Activated T-cell treated with anti-CD3 and anti-CD28 coated beads for 48 hours (primary cell): ENCODE data around the gene ACER1.
A peak's percentile ranks its signal among the peaks of the same experiment; 100 is the strongest.
"Not testable (repeated sequence)": the region's sequence is repeated elsewhere in the genome, so short reads cannot be mapped to it uniquely, and the experiment has no call there.

Source experiments
- DNase-seq: peaks from one replicate; pipeline ENCODE4 v3.0.0-alpha.2; 2020; ENCODE audit warnings: low read depth

Gene ACER1

DNA sequence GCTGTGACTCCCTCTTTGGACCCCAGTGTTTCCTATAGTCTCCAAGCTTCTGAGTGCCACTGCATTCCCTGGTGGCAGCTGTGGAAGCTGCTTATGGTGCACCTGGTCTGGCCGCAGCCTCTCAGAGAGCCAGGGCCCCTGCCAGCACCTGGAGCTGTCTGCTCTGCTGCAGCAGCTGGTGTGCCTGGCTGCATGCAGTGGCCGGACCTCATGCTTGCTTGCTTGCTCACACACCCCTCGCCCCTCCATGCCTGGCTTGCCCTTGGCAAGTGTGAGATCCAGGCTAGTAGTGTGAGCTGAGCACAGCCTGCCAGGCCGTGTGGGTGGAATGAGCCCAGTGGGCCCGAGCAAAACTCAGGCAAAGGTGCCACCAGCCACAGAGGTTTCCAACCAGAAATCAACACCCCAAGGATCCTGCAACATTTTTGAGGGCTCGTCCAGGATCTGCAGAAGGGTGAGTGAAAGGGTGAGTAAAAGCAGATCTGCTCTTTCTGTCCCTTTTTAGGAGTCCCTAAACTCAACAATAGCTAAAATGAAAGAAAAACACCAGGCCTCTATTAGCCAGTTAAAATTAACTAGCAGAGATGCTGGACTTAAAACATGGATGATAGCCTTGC is 46.0 kb downstream of the ACER1 start:
- DNase-seq: no peak

GRCh38 chr19:6286676-6287075 is 46.7 kb downstream of the ACER1 start:
- no peak for DNase-seq

- DNase-seq: not testable (repeated sequence)
Measured at GRCh38 chr19:6282393-6282792, 51.0 kb downstream of the ACER1 start.

GRCh38 chr19:6279931-6280591 is 53.4 kb downstream of the ACER1 start, which contains the start of gene MLLT1:
Gene MLLT1 (minus strand): TSS chr19:6279975. CDS start chr19:6279784, 191 bp downstream.
- DNase-seq: peak; percentile 97

DNA sequence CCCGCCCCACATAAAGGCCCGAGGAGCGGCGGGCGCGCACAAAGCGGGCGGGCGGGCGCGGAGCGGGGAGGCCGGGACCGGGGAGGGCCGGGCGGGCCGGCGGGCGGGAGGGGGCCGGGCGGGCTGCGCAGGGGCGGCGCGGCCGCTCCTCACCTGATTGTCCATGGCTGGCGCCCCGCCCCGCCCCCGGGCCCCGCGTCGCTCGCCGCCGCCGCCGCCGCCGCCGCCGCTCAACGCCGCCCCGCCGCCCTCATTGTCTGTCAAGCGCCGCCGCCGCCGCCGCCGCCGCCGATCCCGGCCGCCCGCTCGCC is 53.8 kb downstream of the ACER1 start:
- DNase-seq: no peak

- peak; percentile 6 for DNase-seq
Measured at GRCh38 chr19:6278740-6279619, 54.4 kb downstream of the ACER1 start.

DNA sequence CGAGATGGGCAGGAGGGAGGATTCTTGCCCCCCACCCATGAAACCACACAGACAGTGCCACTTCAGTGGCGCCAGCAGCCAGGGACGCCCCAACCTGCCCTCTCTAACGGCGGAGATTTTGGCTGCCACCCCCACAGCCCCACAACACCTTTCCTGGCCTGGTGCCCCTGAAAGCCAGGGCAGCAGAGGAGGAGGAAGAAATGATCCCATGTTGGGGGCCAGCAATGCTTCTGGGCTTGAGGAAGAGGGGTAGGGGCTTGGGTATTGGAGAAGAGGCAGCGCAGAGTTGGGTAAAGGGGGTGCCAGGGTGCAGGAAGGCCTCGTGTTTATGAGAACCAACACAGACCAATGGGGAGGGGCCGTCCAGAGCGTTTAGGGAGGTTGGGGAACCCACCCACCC is 55.4 kb downstream of the ACER1 start:
- DNase-seq: no peak

- DNase-seq: no peak
Measured at GRCh38 chr19:6276447-6276846, 57.0 kb downstream of the ACER1 start.

- no peak for DNase-seq
Measured at GRCh38 chr19:6275170-6275744, 58.2 kb downstream of the ACER1 start.

- DNase-seq: no peak
Measured at GRCh38 chr19:6274756-6275155, 58.7 kb downstream of the ACER1 start.

DNA sequence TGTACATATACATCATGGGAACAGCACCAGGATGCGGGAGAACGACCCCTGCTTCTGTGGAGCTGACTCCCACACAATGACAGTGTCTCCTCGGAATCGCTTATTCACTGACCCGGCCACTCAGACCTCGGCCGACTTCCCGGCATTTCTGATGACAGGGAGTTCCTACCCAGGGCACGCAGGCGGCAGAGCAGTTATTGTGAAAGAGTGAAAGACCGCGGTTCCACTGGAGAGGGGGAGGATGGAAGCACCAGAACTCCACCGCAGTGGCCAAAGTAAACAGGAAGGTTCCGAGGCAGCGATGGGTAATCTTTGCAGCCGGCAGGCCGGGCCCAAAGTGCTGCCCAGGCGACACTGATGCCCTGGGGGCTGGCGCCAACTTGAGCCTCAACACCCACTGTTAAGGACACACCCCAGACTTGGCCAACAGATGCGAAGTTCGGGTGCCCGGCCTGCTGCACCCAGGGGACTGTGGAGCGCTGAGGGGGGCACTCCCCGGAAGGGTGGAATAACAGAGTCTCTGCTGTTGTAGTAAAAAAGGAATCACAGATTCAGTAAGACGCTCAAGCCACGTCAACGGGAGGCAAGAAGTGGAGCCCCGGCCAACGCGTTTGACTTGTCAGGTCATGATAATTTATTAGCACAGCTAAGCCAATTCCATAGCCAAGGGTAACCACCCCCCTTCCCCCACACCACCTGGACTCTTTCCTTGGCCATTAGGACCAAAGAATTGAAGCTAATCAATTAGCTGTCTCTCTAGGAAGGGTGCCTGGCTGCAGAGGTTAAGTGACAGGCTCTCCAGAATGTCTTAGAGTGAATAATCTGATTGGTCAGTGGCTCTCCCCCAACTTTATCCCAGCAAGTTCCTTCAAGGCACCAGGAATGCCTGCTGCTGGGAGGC is 59.5 kb downstream of the ACER1 start:
- DNase-seq: no peak

- no peak for DNase-seq
Measured at GRCh38 chr19:6272913-6273600, 60.4 kb downstream of the ACER1 start.

- DNase-seq: no peak
Measured at GRCh38 chr19:6272411-6272791, 61.0 kb downstream of the ACER1 start.

GRCh38 chr19:6271721-6272410 is 61.5 kb downstream of the ACER1 start:
- no peak for DNase-seq

- DNase-seq: no peak
Measured at GRCh38 chr19:6271251-6271650, 62.2 kb downstream of the ACER1 start.

DNA sequence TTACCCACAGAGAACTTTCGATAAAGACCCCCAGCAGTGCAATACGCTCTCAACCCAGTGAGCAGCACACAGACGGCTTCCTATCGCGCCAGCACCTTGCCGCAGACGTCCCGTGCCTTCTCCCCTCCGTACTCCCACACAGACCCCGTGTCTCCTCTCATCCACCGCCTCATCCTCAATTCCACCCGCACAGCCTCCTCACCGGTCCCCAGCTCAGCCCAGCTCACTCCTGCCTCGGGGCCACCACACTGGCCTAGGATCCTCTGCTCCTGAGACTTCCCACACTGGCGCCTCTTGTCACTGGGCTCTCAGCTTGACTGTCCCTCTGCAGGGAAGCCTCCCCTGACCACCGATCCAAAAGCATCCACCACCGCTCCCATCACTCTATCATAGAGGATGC is 62.6 kb downstream of the ACER1 start:
- DNase-seq: no peak

DNA sequence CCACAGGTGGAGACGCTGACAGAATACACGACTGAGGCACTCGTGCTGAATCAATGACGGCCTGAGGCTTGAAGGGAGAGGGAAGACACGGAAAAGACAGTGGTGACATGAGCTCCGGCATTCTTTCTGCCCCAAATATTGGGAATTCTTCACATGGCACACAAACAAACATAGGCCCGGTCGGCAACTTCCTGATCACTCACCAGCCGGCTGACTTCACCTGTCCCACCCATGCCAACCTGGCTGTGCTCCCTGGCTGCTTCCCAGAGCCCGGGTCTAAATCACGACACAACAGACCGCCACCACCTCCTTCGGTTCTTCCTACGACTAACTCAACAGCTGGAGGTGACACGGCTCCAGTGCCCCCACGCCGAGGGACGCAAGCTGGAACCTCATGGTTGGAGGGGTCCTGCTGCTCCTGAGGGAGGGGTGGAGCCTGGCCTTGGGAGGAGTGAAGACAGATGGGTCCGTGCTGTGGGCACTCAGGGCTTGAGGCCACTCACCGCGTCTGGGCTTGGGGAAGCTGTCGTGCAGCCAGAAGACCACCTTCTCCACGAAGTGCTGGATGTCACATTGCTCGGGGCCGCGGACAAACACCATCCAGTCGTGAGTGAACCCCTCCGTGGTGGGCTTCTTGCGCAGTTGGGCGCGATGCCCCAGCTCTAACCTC is 63.2 kb downstream of the ACER1 start:
- DNase-seq: no peak

GRCh38 chr19:6269101-6269886 is 64.1 kb downstream of the ACER1 start:
- no peak for DNase-seq

GRCh38 chr19:6268382-6268771 is 65.0 kb downstream of the ACER1 start:
- no peak for DNase-seq
